Lung (tissue), 12 donors: ENCODE data around the gene CSF1R. TPM values are rescaled to one million over a fixed set of nuclear protein-coding genes. Genes with fewer than 3 reads are reported as not detected.

Experiments used
- ATAC-seq: fragments of 200-7000 bp; cut with Tn5 transposase; one replicate; pipeline ENCODE4 v1.9.1; 2020; ENCODE audit warnings: moderate number of reproducible peaks; ENCODE audit not compliant: insufficient read depth, low FRiP score
- DNase-seq, 3 donors: peaks; one replicate each; pipeline ENCODE4 v3.0.0-alpha.2; 2013 to 2017
- H3K27ac ChIP-seq, 2 donors: one replicate each; pipeline ENCODE4 v1.5.1; 2013; ENCODE audit warnings: mild to moderate bottlenecking in 2 of 2, moderate library complexity in 2 of 2, control low read depth in 1 of 2, inconsistent platforms in 1 of 2, low read depth in 1 of 2, low read length in 1 of 2
- H3K27me3 ChIP-seq, 3 donors: one replicate each; pipeline ENCODE4 v1.5.1; 2013; ENCODE audit warnings: low read length in 2 of 3; ENCODE audit not compliant: control insufficient read depth in 3 of 3, insufficient read depth in 3 of 3
- H3K36me3 ChIP-seq, 4 donors: one replicate each; pipeline ENCODE4 v1.5.1; 2013; ENCODE audit warnings: low read length in 4 of 4, mild to moderate bottlenecking in 1 of 4, moderate library complexity in 1 of 4; ENCODE audit not compliant: control insufficient read depth in 4 of 4, insufficient read depth in 4 of 4
- H3K4me1 ChIP-seq, 5 donors: one replicate each; pipeline ENCODE4 v1.5.1; 2013; ENCODE audit warnings: low read length in 5 of 5, mild to moderate bottlenecking in 2 of 5, moderate library complexity in 1 of 5; ENCODE audit not compliant: control insufficient read depth in 5 of 5, insufficient read depth in 5 of 5
- H3K4me3 ChIP-seq: one replicate; pipeline ENCODE4 v1.5.1; 2013; ENCODE audit warnings: mild to moderate bottlenecking, control low read depth, moderate library complexity
- H3K9ac ChIP-seq, 2 donors: one replicate each; pipeline ENCODE4 v1.5.1; 2013; ENCODE audit warnings: low read length in 2 of 2, control low read depth in 1 of 2; ENCODE audit not compliant: insufficient read depth in 1 of 2
- H3K9me3 ChIP-seq, 4 donors: one replicate each; pipeline ENCODE4 v1.5.1; 2013; ENCODE audit warnings: low read length in 3 of 4, mild to moderate bottlenecking in 1 of 4, moderate library complexity in 1 of 4; ENCODE audit not compliant: control insufficient read depth in 4 of 4, insufficient read depth in 3 of 4
- CTCF ChIP-seq: IDR thresholded peaks from 2 replicates; pipeline ENCODE4 v1.5.1; 2012; ENCODE audit warnings: mild to moderate bottlenecking; ENCODE audit errors: control extremely low read depth, extremely low read depth
- WGBS, 2 donors: extraction: QIAGEN DNeasy Blood & Tissue Kit; methylation state at CpG; one replicate each; pipeline ENCODE4 v1.1.7; 2013; 5-methylcytosine and 5-hydroxymethylcytosine counted together
- polyA plus RNA-seq, 2 donors: library from polyadenylated mRNA; stranded (reverse); fragments of 200-250 nt; gene quantifications; one replicate each; pipeline ENCODE4 v1.2.1, GENCODE V29; 2013
- total RNA-seq, 2 donors: library from RNA; depleted of rRNA in 1 of 2; stranded (reverse); fragments of >200 nt in 1 of 2; gene quantifications; one replicate each; pipeline ENCODE4 v1.2.1, GENCODE V29; 2014 to 2021
- donor health status: control.
- donor health status: control.
- donor health status: Bipolar disorder and iron deficiency.
- donor health status: healthy.
- donor health status: DM: yes; HTN: yes; CAD: no.

The CSF1R gene
- total and polyA plus RNA-seq, 4 donors, result 13.0 to 65.0 (median 40.7) TPM

GRCh38 chr5:150120617-150121447, 34.5 kb upstream of the CSF1R start:
- no peak overlapping the region for H3K4me3 ChIP-seq
- WGBS, 2 donors, result 83% methylated on average over 19 of the region's 19 CpGs
- H3K9ac ChIP-seq, result no peak overlapping the region
- DNase-seq, result peak in 1 of 3 donors; percentile 12
- H3K27me3 ChIP-seq, result no peaks in the 10 kb centered on the region
- H3K4me1 ChIP-seq, result peaks cover 0 to 5% (median 0%) of the 10 kb centered on the region in 5 donors
- H3K36me3 ChIP-seq, result peaks cover 0 to 58% (median 29%) of the 10 kb centered on the region in 4 donors
- no peaks in the 10 kb centered on the region for H3K9me3 ChIP-seq
- no peak for ATAC-seq
- H3K27ac ChIP-seq, result no peak overlapping the region
- TF ChIP-seq CTCF, result no peak

GRCh38 chr5:150120062-150120441, 33.7 kb upstream of the CSF1R start:
- DNase-seq (peak in 1 of 3 donors; percentile 7), ATAC-seq (no peak)
- H3K4me1 ChIP-seq, result peaks cover 0 to 5% (median 0%) of the 10 kb centered on the region in 5 donors
- H3K27me3 ChIP-seq, result no peaks in the 10 kb centered on the region
- H3K4me3 ChIP-seq, result no peak overlapping the region
- WGBS, 2 donors, result 94 to 100% methylated on average over 3 of the region's 3 CpGs
- H3K9ac ChIP-seq, result no peak overlapping the region
- peaks cover 0 to 55% (median 27%) of the 10 kb centered on the region in 4 donors for H3K36me3 ChIP-seq
- H3K9me3 ChIP-seq, result no peaks in the 10 kb centered on the region
- H3K27ac ChIP-seq, result no peak overlapping the region
- no peak for TF ChIP-seq CTCF

- 76 to 78% methylated on average over 10 of the region's 10 CpGs for WGBS, 2 donors
- DNase-seq (peak in 1 of 3 donors; percentile 5), ATAC-seq (no peak)
- H3K27me3 ChIP-seq, result no peaks in the 10 kb centered on the region
- no peak overlapping the region for H3K9ac ChIP-seq
- H3K27ac ChIP-seq, result no peak overlapping the region
- no peaks in the 10 kb centered on the region for H3K9me3 ChIP-seq
- H3K4me1 ChIP-seq, result peaks cover 0 to 5% (median 0%) of the 10 kb centered on the region in 5 donors
- no peak overlapping the region for H3K4me3 ChIP-seq
- no peak for TF ChIP-seq CTCF
- peaks cover 0 to 53% (median 27%) of the 10 kb centered on the region in 4 donors for H3K36me3 ChIP-seq
These were observed 33.2 kb upstream of the CSF1R start for GRCh38 chr5:150119421-150120061.
